A549 (cell line): ENCODE results near the gene UNC45A. TPM values are rescaled to one million over a fixed set of nuclear protein-coding genes. Genes with fewer than 3 reads are reported as not detected.

Source experiments
- ATAC-seq, 2 experiments: fragments of 200-7000 bp in 1 of 2; fragments of >200 bp in 1 of 2; cut with Nextera tagmentation in 1 of 2; cut with Tn5 transposase in 1 of 2; 3 replicates each; pipeline versions ENCODE4 v1.8.0 to v1.9.1; 2018 to 2020; ENCODE audit warnings: mild to moderate bottlenecking in 1 of 2, moderate library complexity in 1 of 2
- CTCF ChIA-PET: fragments of 300-600 bp; sonication (Branson Sonifier 250); formaldehyde crosslinking; extraction: SDS; loops from one replicate; lab custom pipeline; 2021; ENCODE audit warnings: antibody characterized with exemption, inconsistent platforms; lab: Yijun Ruan, JAX
- POLR2A ChIA-PET: fragments of 350-600 bp; formaldehyde crosslinking; extraction: SDS; loops from one replicate; lab custom pipeline; 2021; ENCODE audit warnings: antibody characterized with exemption, inconsistent platforms; lab: Yijun Ruan, JAX
- DNase-seq, 2 experiments: peaks; one replicate each; pipeline versions ENCODE4 v3.0.0 to v3.0.0-alpha.2; 2011 to 2016; ENCODE audit warnings: low read depth in 1 of 2, low spot score in 1 of 2
- FAIRE-seq: peaks from 2 replicates; lab custom pipeline; 2011; peaks lifted over from hg19 to GRCh38; lab: Jason Lieb, UNC
- H3K27ac ChIP-seq, 2 experiments: fragments of >200 bp; sonication (Bioruptor Twin); formaldehyde crosslinking; 3 replicates each; pipeline ENCODE4 v1.5.1; 2016 to 2017
- H3K4me1 ChIP-seq: fragments of >200 bp; sonication (Bioruptor Twin); formaldehyde crosslinking; 3 replicates; pipeline ENCODE4 v1.6.1; 2016
- H3K4me2 ChIP-seq: fragments of >200 bp; sonication (Bioruptor Twin); formaldehyde crosslinking; 3 replicates; pipeline ENCODE4 v1.6.1; 2016
- H3K4me3 ChIP-seq: fragments of >200 bp; sonication (Bioruptor Twin); formaldehyde crosslinking; 3 replicates; pipeline ENCODE4 v1.5.1; 2016
- H3K9me3 ChIP-seq: fragments of >200 bp; sonication (Bioruptor Twin); formaldehyde crosslinking; 3 replicates; pipeline ENCODE4 v1.6.1; 2016
- ATOH8 ChIP-seq: fragments of 250-450 bp; sonication (Bioruptor Pico); IDR thresholded peaks from 2 replicates; pipeline ENCODE4 v1.5.0; 2020; ENCODE audit warnings: low read depth, mild to moderate bottlenecking, moderate library complexity
- CHD2 ChIP-seq: fragments of 150-350 bp; IDR thresholded peaks from 2 replicates; pipeline ENCODE4 v1.6.1; 2014; ENCODE audit warnings: low read length; ENCODE audit not compliant: partially characterized antibody
- CHD4 ChIP-seq: fragments of 200-600 bp; sonication (generic); IDR thresholded peaks from 2 replicates; pipeline ENCODE4 v1.6.1; 2016; ENCODE audit warnings: antibody characterized with exemption, mild to moderate bottlenecking, borderline replicate concordance
- CTCF ChIP-seq: fragments of >200 bp; sonication (Bioruptor Twin); formaldehyde crosslinking; IDR thresholded peaks from 3 replicates; pipeline ENCODE4 v1.5.1; 2016
- EHF ChIP-seq: fragments of 250-450 bp; sonication (Bioruptor Pico); IDR thresholded peaks from 2 replicates; pipeline ENCODE4 v1.5.0; 2020; ENCODE audit warnings: mild to moderate bottlenecking
- ELK1 ChIP-seq: fragments of 150-350 bp; IDR thresholded peaks from 2 replicates; pipeline ENCODE4 v1.6.1; 2014; ENCODE audit warnings: low read depth, mild to moderate bottlenecking, low read length
- EP300 ChIP-seq, 2 experiments: fragments of >200 bp; sonication (Bioruptor Twin); formaldehyde crosslinking; IDR thresholded peaks; 2 replicates in 1 of 2; 3 replicates in 1 of 2; pipeline ENCODE4 v1.6.1; 2016 to 2017
- ESRRA ChIP-seq: fragments of 150-350 bp; IDR thresholded peaks from 2 replicates; pipeline ENCODE4 v1.6.1; 2014; ENCODE audit warnings: mild to moderate bottlenecking, low read length, borderline replicate concordance
- HES2 ChIP-seq: fragments of >200 bp; sonication (Bioruptor Twin); formaldehyde crosslinking; IDR thresholded peaks from 2 replicates; pipeline ENCODE4 v1.6.1; 2016
- HMGXB4 ChIP-seq: fragments of 250-450 bp; sonication (Bioruptor Pico); IDR thresholded peaks from 2 replicates; pipeline ENCODE4 v1.5.0; 2021; ENCODE audit warnings: mild to moderate bottlenecking, moderate library complexity, borderline replicate concordance
- HOXB13 ChIP-seq: fragments of 250-450 bp; sonication (Bioruptor Pico); IDR thresholded peaks from 2 replicates; pipeline ENCODE4 v1.5.0; 2020; ENCODE audit warnings: low read depth, mild to moderate bottlenecking, moderate library complexity
- JUN ChIP-seq, 2 experiments: fragments of >200 bp; sonication (Bioruptor Twin); formaldehyde crosslinking; IDR thresholded peaks; 2 replicates in 1 of 2; 3 replicates in 1 of 2; pipeline ENCODE4 v1.6.1; 2016 to 2017
- KDM5A ChIP-seq: fragments of 200-600 bp; sonication (generic); IDR thresholded peaks from 2 replicates; pipeline ENCODE4 v1.6.1; 2016; ENCODE audit warnings: antibody characterized with exemption, mild to moderate bottlenecking
- MAFK ChIP-seq: fragments of 450-650 bp; IDR thresholded peaks from 2 replicates; pipeline ENCODE4 v1.6.1; 2014; ENCODE audit not compliant: partially characterized antibody
- MAX ChIP-seq: IDR thresholded peaks from 2 replicates; pipeline ENCODE4 v1.6.1; 2012
- MAZ ChIP-seq: fragments of 150-350 bp; IDR thresholded peaks from 2 replicates; pipeline ENCODE4 v1.6.1; 2014; ENCODE audit warnings: antibody characterized with exemption, low read depth, low read length, borderline replicate concordance
- NFE2L2 ChIP-seq: fragments of 150-350 bp; conservative IDR thresholded peaks from 2 replicates; pipeline ENCODE4 v1.6.1; 2014; ENCODE audit warnings: low read length
- PBX3 ChIP-seq: IDR thresholded peaks from 2 replicates; pipeline ENCODE4 v1.6.1; 2012
- POLR2AphosphoS2 ChIP-seq: conservative IDR thresholded peaks from 2 replicates; pipeline ENCODE4 v1.6.1; 2012; ENCODE audit warnings: low read length, improper control_type of control experiment, inconsistent platforms
- RAD21 ChIP-seq, 2 experiments: fragments of >200 bp in 1 of 2; sonication (Bioruptor Twin) in 1 of 2; formaldehyde crosslinking in 1 of 2; IDR thresholded peaks in 1 of 2; conservative IDR thresholded peaks in 1 of 2; 2 replicates in 1 of 2; 3 replicates in 1 of 2; pipeline ENCODE4 v1.6.1; 2012 to 2018; ENCODE audit warnings: inconsistent platforms in 1 of 2
- RCOR1 ChIP-seq: fragments of 150-350 bp; IDR thresholded peaks from 2 replicates; pipeline ENCODE4 v1.6.1; 2014; ENCODE audit warnings: antibody characterized with exemption, low read length, low read depth
- REST ChIP-seq: fragments of 200-600 bp; sonication (generic); IDR thresholded peaks from 2 replicates; pipeline ENCODE4 v1.6.1; 2016; ENCODE audit warnings: antibody characterized with exemption, mild to moderate bottlenecking, moderate library complexity
- ZC3H11A ChIP-seq: fragments of 450-650 bp; IDR thresholded peaks from 2 replicates; pipeline ENCODE4 v1.6.1; 2014; ENCODE audit warnings: antibody characterized with exemption, mild to moderate bottlenecking
- ZFP36 ChIP-seq: fragments of 450-650 bp; IDR thresholded peaks from 2 replicates; pipeline ENCODE4 v1.6.1; 2014; ENCODE audit warnings: borderline replicate concordance; ENCODE audit not compliant: partially characterized antibody
- WGBS: methylation state at CpG from one replicate; pipeline ENCODE4 v1.1.6; 2017; ENCODE audit errors: missing lambda C conversion rate; 5-methylcytosine and 5-hydroxymethylcytosine counted together
- polyA plus RNA-seq, 4 experiments: library from polyadenylated mRNA; depleted of rRNA in 3 of 4; stranded (reverse); fragments of >200 nt; fragmentation: RNase III in 1 of 4; extraction: RNeasy Plus Mini Kit Qiagen cat#74134 plus additional on column Dnase treatment in 1 of 4; gene quantifications; 2 replicates in 3 of 4; 3 replicates in 1 of 4; pipeline ENCODE4 v1.2.3, GENCODE V29; 2011 to 2017

Gene UNC45A
- polyA plus RNA-seq, 2 of the 4 experiments (the other 2 are of a cell fraction), result 48.2 to 80.4 TPM

GRCh38 chr15:90947577-90948357 lies 12.7 kb downstream of the UNC45A start:
- DNase-seq, result no peak
- no peak for FAIRE-seq
- no peak overlapping the region for H3K4me2 ChIP-seq
- no peak for TF ChIP-seq MAX
- TF ChIP-seq CTCF, result no peak
- no peak for TF ChIP-seq PBX3
- TF ChIP-seq ZC3H11A, result no peak
- no peak for TF ChIP-seq ELK1
- TF ChIP-seq HOXB13 (CRISPR knock-in tag), result no peak
- no peak for TF ChIP-seq CHD2
- no peak for TF ChIP-seq POLR2AphosphoS2
- no peak for TF ChIP-seq KDM5A
- ChIA-PET POLR2A (interaction anchor here (0.6 to 2.0 kb wide), 2 partner anchors 13 to 197 kb away, joined by 4 to 5 read pairs; partner anchors contain the start of gene UNC45A), CTCF (interaction anchor here (0.6 to 25.4 kb wide), 10 partner anchors 9 to 653 kb away, joined by 3 to 536 read pairs (median 4); partner anchors contain the start of genes HDDC3, UNC45A and VPS33B)
- no peak for ATAC-seq
- H3K27ac ChIP-seq, result no peak overlapping the region
- no peaks in the 10 kb centered on the region for H3K9me3 ChIP-seq
- WGBS, result 94% methylated on average over 18 of the region's 18 CpGs
- peaks cover 11% of the 10 kb centered on the region for H3K4me1 ChIP-seq
- H3K4me3 ChIP-seq, result no peak overlapping the region

- ATAC-seq, result no peak
- FAIRE-seq, result no peak
- WGBS, result 95% methylated on average over 8 of the region's 8 CpGs
- H3K9me3 ChIP-seq, result no peaks in the 10 kb centered on the region
- H3K4me2 ChIP-seq, result no peak overlapping the region
- peaks cover 11% of the 10 kb centered on the region for H3K4me1 ChIP-seq
- ChIA-PET CTCF (interaction anchor here (1.1 to 25.4 kb wide), 5 partner anchors 8 to 101 kb away, joined by 3 to 536 read pairs (median 8); partner anchors contain the start of genes HDDC3 and UNC45A), POLR2A (interaction anchor here (2.0 kb wide), 1 partner anchor 14 kb away, joined by 5 read pairs; the partner anchor contains the start of gene UNC45A)
- DNase-seq, result no peak
- H3K27ac ChIP-seq, result no peak overlapping the region
- H3K4me3 ChIP-seq, result no peak overlapping the region
- TF ChIP-seq MAZ (no peak), HMGXB4 (CRISPR knock-in tag) (no peak), EP300 (IDR thresholded peaks at IDR 0.05) (no peak), RCOR1 (no peak), HES2 (no peak), EHF (CRISPR knock-in tag) (no peak), ESRRA (no peak), REST (no peak), MAFK (no peak), NFE2L2 (no peak), JUN (IDR thresholded peaks at IDR 0.05) (no peak), CHD4 (no peak), RAD21 (conservative IDR thresholded peaks at IDR 0.05 in 1 of 2, IDR thresholded peaks at IDR 0.05 in 1 of 2) (no peak), ZFP36 (no peak), ATOH8 (CRISPR knock-in tag) (no peak)
Measured at GRCh38 chr15:90948506-90948905, 13.4 kb downstream of the UNC45A start.
